Prostate gland (tissue), 2 donors: ENCODE results near the gene FAM185A. TPM values are rescaled to one million over a fixed set of nuclear protein-coding genes. Genes with fewer than 3 reads are reported as not detected.
"Not testable (repeated sequence)": the region's sequence is repeated elsewhere in the genome, so short reads cannot be mapped to it uniquely, and the experiment has no call there.

Experiments used
- DNase-seq: peaks from one replicate; pipeline ENCODE4 v3.0.0-alpha.2; 2019; ENCODE audit warnings: low spot score
- H3K27ac ChIP-seq, 2 donors: fragments of 200-600 bp; sonication (generic); 2 replicates each; pipeline ENCODE4 v1.5.1; 2017 to 2019
- H3K27me3 ChIP-seq: fragments of 200-600 bp; sonication (generic); replicated peaks from 2 replicates; pipeline ENCODE4 v1.5.1; 2019; ENCODE audit not compliant: insufficient read depth
- H3K36me3 ChIP-seq, 2 donors: fragments of 200-600 bp; sonication (generic); 1 replicate in 1 of 2; 2 replicates in 1 of 2; pipeline versions ENCODE4 v1.5.1 to v1.8.1; 2017 to 2019
- H3K4me1 ChIP-seq: fragments of 200-600 bp; sonication (generic); replicated peaks from 2 replicates; pipeline ENCODE4 v1.5.1; 2019
- H3K4me3 ChIP-seq, 2 donors: fragments of 200-600 bp; sonication (generic); 2 replicates each; pipeline ENCODE4 v1.5.1; 2017 to 2019
- H3K9me3 ChIP-seq: fragments of 200-600 bp; sonication (generic); 2 replicates; pipeline ENCODE4 v1.5.1; 2017
- CTCF ChIP-seq, 4 experiments: fragments of 200-600 bp in 2 of 4; fragments of 450-650 bp in 2 of 4; sonication (generic) in 2 of 4; IDR thresholded peaks; 1 replicate in 3 of 4; 2 replicates in 1 of 4; pipeline ENCODE4 v1.5.1; 2016 to 2019; ENCODE audit warnings: antibody characterized with exemption in 4 of 4, mild to moderate bottlenecking in 2 of 4, moderate library complexity in 2 of 4
- POLR2A ChIP-seq: fragments of 450-650 bp; IDR thresholded peaks from one replicate; pipeline ENCODE4 v1.6.1; 2016; ENCODE audit warnings: antibody characterized with exemption, mild to moderate bottlenecking
- POLR2AphosphoS5 ChIP-seq: sonication (generic); formaldehyde crosslinking; IDR thresholded peaks from one replicate; pipeline ENCODE4 v1.6.1; 2017; ENCODE audit warnings: antibody characterized with exemption
- whole genome bisulfite sequencing: methylation state at CpG from one replicate; pipeline ENCODE4 v1.1.5; 2018; 5-methylcytosine and 5-hydroxymethylcytosine counted together
- intact Hi-C: fragments of 100-400 bp; cut with DNase I; formaldehyde crosslinking; loops from one replicate; pipeline ENCODE4 v1.14.2; 2022
- total RNA-seq, 2 donors: library from RNA; depleted of rRNA; stranded (reverse); fragments of >200 nt; gene quantifications; one replicate each; pipeline ENCODE4 v1.1.0, GENCODE V29; 2016

The FAM185A gene
- total RNA-seq, 2 donors from 2014 or later: 15.2 to 16.5 TPM

- Histone ChIP-seq H3K9me3 (no peaks in the 10 kb centered on the region), H3K27ac (no peak overlapping the region), H3K36me3 (no peaks in the 10 kb centered on the region), H3K4me1 (no peaks in the 10 kb centered on the region), H3K27me3 (no peaks in the 10 kb centered on the region), H3K4me3 (no peak overlapping the region)
- intact Hi-C loops: no loop called here
- DNase-seq: no peak
- TF ChIP-seq POLR2A (no peak), POLR2AphosphoS5 (no peak), CTCF (IDR thresholded peaks at IDR 0.05) (no peak)
- WGBS: 87% methylated on average over 1 of the region's 1 CpG
Observed at GRCh38 chr7:102834466-102834865, 85.7 kb downstream of the FAM185A start.

DNA sequence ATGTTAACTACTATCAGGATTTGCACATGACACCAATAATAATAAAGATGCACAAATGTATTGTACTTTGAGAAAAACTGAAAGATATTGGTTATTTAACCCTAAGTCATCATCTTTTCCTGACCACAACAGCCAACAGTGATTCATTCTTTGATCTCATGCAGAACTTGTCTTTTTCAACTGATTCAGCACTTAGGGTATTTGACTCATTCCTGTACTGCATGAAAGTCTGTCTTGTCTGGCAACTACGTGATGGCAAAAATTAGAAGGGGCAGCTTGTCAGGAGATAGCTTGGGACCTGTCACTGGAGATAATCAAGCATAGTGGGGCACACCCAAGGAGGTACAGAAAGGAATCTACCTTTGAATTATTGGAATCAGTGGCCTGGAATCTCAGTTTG lies 86.2 kb downstream of the FAM185A start:
- Histone ChIP-seq H3K4me3 (no peak overlapping the region), H3K27me3 (no peaks in the 10 kb centered on the region), H3K36me3 (no peaks in the 10 kb centered on the region), H3K9me3 (no peaks in the 10 kb centered on the region), H3K27ac (no peak overlapping the region), H3K4me1 (no peaks in the 10 kb centered on the region)
- WGBS: 78% methylated on average over 1 of the region's 1 CpG
- DNase-seq: no peak
- intact Hi-C loops: no loop called here
- TF ChIP-seq CTCF (IDR thresholded peaks at IDR 0.05) (no peak), POLR2A (no peak), POLR2AphosphoS5 (no peak)

GRCh38 chr7:102836191-102836919 lies 87.6 kb downstream of the FAM185A start:
- no peak overlapping the region for H3K27ac ChIP-seq
- intact Hi-C loops: no loop called here
- no peak overlapping the region for H3K4me3 ChIP-seq
- H3K36me3 ChIP-seq: no peaks in the 10 kb centered on the region
- H3K4me1 ChIP-seq: no peaks in the 10 kb centered on the region
- no peak for TF ChIP-seq POLR2AphosphoS5
- no peak for TF ChIP-seq POLR2A
- no peak for TF ChIP-seq CTCF (IDR thresholded peaks at IDR 0.05)
- 83% methylated on average over 6 of the region's 6 CpGs for WGBS
- no peak for DNase-seq
- H3K9me3 ChIP-seq: no peaks in the 10 kb centered on the region
- H3K27me3 ChIP-seq: no peaks in the 10 kb centered on the region

- H3K27ac ChIP-seq: no peak overlapping the region
- intact Hi-C loops: no loop called here
- H3K4me3 ChIP-seq: no peak overlapping the region
- H3K27me3 ChIP-seq: no peaks in the 10 kb centered on the region
- no peaks in the 10 kb centered on the region for H3K36me3 ChIP-seq
- 100% methylated on average over 1 of the region's 1 CpG for WGBS
- H3K9me3 ChIP-seq: no peaks in the 10 kb centered on the region
- TF ChIP-seq POLR2AphosphoS5: no peak
- DNase-seq: no peak
- no peaks in the 10 kb centered on the region for H3K4me1 ChIP-seq
Observed at GRCh38 chr7:102836977-102837376, 88.2 kb downstream of the FAM185A start.

DNA sequence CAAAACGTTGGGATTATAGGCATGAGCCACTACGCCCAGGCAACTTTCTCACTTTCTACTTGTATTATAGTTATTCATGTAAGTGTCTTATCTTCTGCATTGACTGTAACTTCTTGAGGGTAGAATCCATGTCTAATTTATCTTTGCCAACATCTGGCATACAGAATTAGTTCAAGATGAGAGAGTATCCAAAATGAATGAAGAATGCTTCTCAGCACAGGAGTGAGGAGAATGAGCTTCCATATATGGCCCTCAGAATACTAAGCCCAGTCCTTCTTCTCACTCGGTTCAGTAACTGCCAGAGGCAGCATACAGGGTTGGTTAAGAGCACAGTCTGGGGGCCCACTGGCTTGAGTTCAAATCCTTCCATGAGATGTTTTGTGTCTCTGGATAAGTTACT lies 89.0 kb downstream of the FAM185A start:
- Histone ChIP-seq H3K4me1 (no peaks in the 10 kb centered on the region), H3K27ac (no peak overlapping the region), H3K36me3 (no peaks in the 10 kb centered on the region), H3K9me3 (no peaks in the 10 kb centered on the region), H3K4me3 (no peak overlapping the region), H3K27me3 (no peaks in the 10 kb centered on the region)
- intact Hi-C loops: no loop called here
- DNase-seq: no peak
- 82% methylated on average over 3 of the region's 3 CpGs for WGBS
- TF ChIP-seq POLR2AphosphoS5 (no peak), POLR2A (no peak), CTCF (IDR thresholded peaks at IDR 0.05) (no peak)

DNA sequence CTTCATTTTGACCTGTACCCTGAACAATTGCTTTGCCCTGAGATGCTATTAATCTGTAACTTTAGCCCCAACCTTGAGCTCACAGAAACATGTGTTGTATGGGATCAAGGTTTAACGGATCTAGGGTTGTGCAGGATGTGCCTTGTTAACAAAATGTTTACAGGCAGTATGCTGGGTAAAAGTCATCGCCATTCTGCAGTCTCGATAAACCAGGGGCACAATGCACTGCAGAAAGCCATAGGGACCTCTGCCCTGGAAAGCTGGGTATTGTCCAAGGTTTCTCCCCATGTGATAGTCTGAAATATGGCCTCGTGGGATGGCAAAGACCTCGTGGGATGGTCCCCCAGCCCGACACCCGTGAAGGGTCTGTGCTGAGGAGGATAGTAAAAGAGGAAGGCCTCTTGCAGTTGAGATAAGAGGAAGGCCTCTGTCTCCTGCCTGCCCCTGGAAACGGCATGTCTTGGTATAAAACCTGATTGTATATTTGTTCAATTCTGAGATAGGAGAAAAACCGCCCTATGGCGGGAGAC lies 89.8 kb downstream of the FAM185A start:
- H3K27ac ChIP-seq, H3K4me1 ChIP-seq, H3K27me3 ChIP-seq, H3K4me3 ChIP-seq, H3K36me3 ChIP-seq, intact Hi-C loops, H3K9me3 ChIP-seq, DNase-seq: not testable (repeated sequence)
- 80% methylated on average over 10 of the region's 10 CpGs for WGBS
